ENCODE data around the gene MRC2. TPM values are rescaled to one million over a fixed set of nuclear protein-coding genes. Genes with fewer than 3 reads are reported as not detected.
"Not testable (repeated sequence)": the region's sequence is repeated elsewhere in the genome, so short reads cannot be mapped to it uniquely, and the experiment has no call there.

MRC2 gene
- total RNA-seq, 1 donor from 2014 or later = 120 TPM

DNA sequence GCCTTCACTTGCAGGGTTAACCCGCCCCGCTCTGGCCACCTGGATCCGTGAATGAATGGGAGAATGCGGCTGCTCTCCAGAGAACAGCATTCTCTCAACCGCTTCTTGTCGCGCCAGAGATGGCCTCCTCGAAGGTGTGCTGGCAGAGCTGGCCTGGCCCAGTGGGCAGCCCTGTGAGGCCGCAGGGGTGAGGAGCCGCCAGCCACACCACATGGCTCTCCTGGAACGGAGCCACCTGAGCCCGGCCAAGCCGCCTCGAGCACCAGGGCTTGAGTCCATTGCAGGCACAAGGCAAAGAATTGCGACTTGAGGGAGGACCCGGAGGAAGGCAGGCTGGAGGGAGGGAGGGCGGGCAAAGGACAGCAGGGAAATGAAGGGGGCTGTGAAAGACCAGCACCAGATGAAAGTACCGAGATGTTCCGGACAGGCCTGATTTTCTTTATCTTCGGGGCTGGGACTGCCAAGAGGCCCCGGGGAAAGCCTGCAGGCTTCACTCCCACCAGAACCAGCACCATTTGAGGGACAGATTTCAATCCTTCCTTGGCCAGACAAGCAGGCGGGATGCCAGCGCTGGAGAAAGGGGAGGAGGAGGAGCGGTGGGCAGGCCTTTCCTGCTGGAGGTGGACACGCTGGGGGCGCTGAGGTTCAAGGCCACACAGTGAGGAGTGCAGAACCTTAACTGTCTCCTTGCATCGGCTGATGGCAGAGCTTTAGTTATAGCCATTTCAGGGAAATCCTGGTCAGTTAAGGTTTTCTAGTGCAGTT lies 69.4 kb downstream of the MRC2 start:
- Mint-ChIP-seq H3K9me3 (ENCODE audit: unreplicated experiment) (no peaks in the 10 kb centered on the region), H3K4me3 (ENCODE audit: unreplicated experiment) (no peak overlapping the region), H3K27ac (ENCODE audit: unreplicated experiment) (no peak overlapping the region), H3K36me3 (ENCODE audit: low read depth, unreplicated experiment) (peaks cover 5% of the 10 kb centered on the region), H3K27me3 (ENCODE audit: unreplicated experiment) (peaks cover 13% of the 10 kb centered on the region), H3K4me1 (ENCODE audit: unreplicated experiment) (peaks cover 18% of the 10 kb centered on the region)
- no peak for DNase-seq (ENCODE audit: low spot score)
- TF ChIP-seq CTCF (IDR thresholded peaks at IDR 0.05; ENCODE audit: unreplicated experiment) = no peak

- not testable (repeated sequence) for H3K9me3 Mint-ChIP-seq (ENCODE audit: unreplicated experiment); DNase-seq (ENCODE audit: low spot score)
These were observed 71.0 kb downstream of the MRC2 start for GRCh38 chr17:62698459-62698858.

GRCh38 chr17:62700964-62701705 lies 73.7 kb downstream of the MRC2 start:
- Mint-ChIP-seq H3K9me3 (ENCODE audit: unreplicated experiment) (no peaks in the 10 kb centered on the region), H3K27me3 (ENCODE audit: unreplicated experiment) (peaks cover 7% of the 10 kb centered on the region), H3K4me1 (ENCODE audit: unreplicated experiment) (peaks cover 11% of the 10 kb centered on the region), H3K4me3 (ENCODE audit: unreplicated experiment) (no peak overlapping the region), H3K36me3 (ENCODE audit: low read depth, unreplicated experiment) (no peaks in the 10 kb centered on the region), H3K27ac (ENCODE audit: unreplicated experiment) (no peak overlapping the region)
- no peak for TF ChIP-seq CTCF (IDR thresholded peaks at IDR 0.05; ENCODE audit: unreplicated experiment)
- no peak for DNase-seq (ENCODE audit: low spot score)

More at GRCh38 chr17:62698459-62698858, 71.0 kb downstream of the MRC2 start:
- H3K27ac Mint-ChIP-seq (ENCODE audit: unreplicated experiment); H3K4me3 Mint-ChIP-seq (ENCODE audit: unreplicated experiment); H3K36me3 Mint-ChIP-seq (ENCODE audit: low read depth, unreplicated experiment): not testable (repeated sequence)
- Mint-ChIP-seq H3K4me1 (ENCODE audit: unreplicated experiment) (peaks cover 15% of the 10 kb centered on the region), H3K27me3 (ENCODE audit: unreplicated experiment) (peaks cover 13% of the 10 kb centered on the region)

GRCh38 chr17:62701706-62702085 lies 74.2 kb downstream of the MRC2 start:
- Mint-ChIP-seq H3K4me1 (ENCODE audit: unreplicated experiment) (peaks cover 16% of the 10 kb centered on the region), H3K27ac (ENCODE audit: unreplicated experiment) (no peak overlapping the region), H3K27me3 (ENCODE audit: unreplicated experiment) (peaks cover 7% of the 10 kb centered on the region), H3K4me3 (ENCODE audit: unreplicated experiment) (no peak overlapping the region), H3K9me3 (ENCODE audit: unreplicated experiment) (no peaks in the 10 kb centered on the region), H3K36me3 (ENCODE audit: low read depth, unreplicated experiment) (peaks cover 4% of the 10 kb centered on the region)
- no peak for DNase-seq (ENCODE audit: low spot score)
- no peak for TF ChIP-seq CTCF (IDR thresholded peaks at IDR 0.05; ENCODE audit: unreplicated experiment)

- Mint-ChIP-seq H3K9me3 (ENCODE audit: unreplicated experiment) (no peaks in the 10 kb centered on the region), H3K36me3 (ENCODE audit: low read depth, unreplicated experiment) (peaks cover 8% of the 10 kb centered on the region), H3K4me3 (ENCODE audit: unreplicated experiment) (no peak overlapping the region), H3K4me1 (ENCODE audit: unreplicated experiment) (peaks cover 24% of the 10 kb centered on the region), H3K27me3 (ENCODE audit: unreplicated experiment) (peaks cover 4% of the 10 kb centered on the region), H3K27ac (ENCODE audit: unreplicated experiment) (no peak overlapping the region)
- DNase-seq (ENCODE audit: low spot score) = no peak
- TF ChIP-seq CTCF (IDR thresholded peaks at IDR 0.05; ENCODE audit: unreplicated experiment) = no peak
These were observed 75.3 kb downstream of the MRC2 start for GRCh38 chr17:62702746-62703260.
